Activated T-cell treated with anti-CD3 and anti-CD28 coated beads, Interleukin-2, amount 50 U/mL, for 24 hours (primary cell): ENCODE measurements around the gene SPINT2.

ENCODE experiments used
- DNase-seq: peaks from one replicate; pipeline ENCODE4 v3.0.0-alpha.2; 2020
- H3K27ac Mint-ChIP-seq: 2 replicates; pipeline ENCODE4 v1.8.0; 2020; ENCODE audit warnings: mild to moderate bottlenecking, mixed read lengths
- H3K27me3 Mint-ChIP-seq: 2 replicates; pipeline ENCODE4 v1.8.0; 2020; ENCODE audit warnings: mixed read lengths
- H3K36me3 Mint-ChIP-seq: 2 replicates; pipeline ENCODE4 v1.8.0; 2020; ENCODE audit warnings: low read depth, mixed read lengths
- H3K4me1 Mint-ChIP-seq: 2 replicates; pipeline ENCODE4 v1.8.0; 2020; ENCODE audit warnings: low read depth, mixed read lengths
- H3K4me3 Mint-ChIP-seq: 2 replicates; pipeline ENCODE4 v1.8.0; 2020; ENCODE audit warnings: mild to moderate bottlenecking, moderate library complexity, mixed read lengths
- H3K9me3 Mint-ChIP-seq: 2 replicates; pipeline ENCODE4 v1.8.0; 2020; ENCODE audit warnings: mixed read lengths

Gene SPINT2

GRCh38 chr19:38267761-38268483 is 3.5 kb downstream of the SPINT2 start:
- Mint-ChIP-seq H3K27ac (peak overlapping the region; percentile 41), H3K27me3 (no peaks in the 10 kb centered on the region), H3K9me3 (no peaks in the 10 kb centered on the region), H3K4me3 (no peak overlapping the region), H3K4me1 (peaks cover 43% of the 10 kb centered on the region), H3K36me3 (peaks cover 1% of the 10 kb centered on the region)
- no peak for DNase-seq

- no peak overlapping the region for H3K4me3 Mint-ChIP-seq
- H3K36me3 Mint-ChIP-seq = peaks cover 1% of the 10 kb centered on the region
- no peaks in the 10 kb centered on the region for H3K9me3 Mint-ChIP-seq
- no peak for DNase-seq
- H3K27ac Mint-ChIP-seq = no peak overlapping the region
- peaks cover 38% of the 10 kb centered on the region for H3K4me1 Mint-ChIP-seq
- no peaks in the 10 kb centered on the region for H3K27me3 Mint-ChIP-seq
These were observed 4.2 kb downstream of the SPINT2 start for GRCh38 chr19:38268539-38268938.

- no peaks in the 10 kb centered on the region for H3K9me3 Mint-ChIP-seq
- H3K4me1 Mint-ChIP-seq = peaks cover 24% of the 10 kb centered on the region
- H3K27me3 Mint-ChIP-seq = no peaks in the 10 kb centered on the region
- H3K4me3 Mint-ChIP-seq = no peak overlapping the region
- no peaks in the 10 kb centered on the region for H3K36me3 Mint-ChIP-seq
- no peak for DNase-seq
- H3K27ac Mint-ChIP-seq = peak overlapping the region; percentile 55
These were observed 6.3 kb downstream of the SPINT2 start for GRCh38 chr19:38270587-38271167.

- Mint-ChIP-seq H3K4me3 (no peak overlapping the region), H3K36me3 (no peaks in the 10 kb centered on the region), H3K9me3 (no peaks in the 10 kb centered on the region), H3K4me1 (peaks cover 10% of the 10 kb centered on the region), H3K27me3 (no peaks in the 10 kb centered on the region), H3K27ac (no peak overlapping the region)
- no peak for DNase-seq
These were observed 9.1 kb downstream of the SPINT2 start for GRCh38 chr19:38273499-38273898.

- no peak for DNase-seq
- Mint-ChIP-seq H3K36me3 (no peaks in the 10 kb centered on the region), H3K4me3 (no peak overlapping the region), H3K27me3 (no peaks in the 10 kb centered on the region), H3K9me3 (no peaks in the 10 kb centered on the region), H3K4me1 (peaks cover 10% of the 10 kb centered on the region), H3K27ac (no peak overlapping the region)
These were observed 10.4 kb downstream of the SPINT2 start for GRCh38 chr19:38274739-38275138.

GRCh38 chr19:38276942-38277517 is 12.7 kb downstream of the SPINT2 start:
- no peak for DNase-seq
- Mint-ChIP-seq H3K36me3 (no peaks in the 10 kb centered on the region), H3K27ac (no peak overlapping the region), H3K4me3 (no peak overlapping the region), H3K27me3 (no peaks in the 10 kb centered on the region), H3K4me1 (peaks cover 5% of the 10 kb centered on the region), H3K9me3 (no peaks in the 10 kb centered on the region)

GRCh38 chr19:38277549-38277948 is 13.2 kb downstream of the SPINT2 start:
- H3K4me3 Mint-ChIP-seq = no peak overlapping the region
- H3K27ac Mint-ChIP-seq = no peak overlapping the region
- no peaks in the 10 kb centered on the region for H3K36me3 Mint-ChIP-seq
- no peaks in the 10 kb centered on the region for H3K9me3 Mint-ChIP-seq
- H3K4me1 Mint-ChIP-seq = peaks cover 8% of the 10 kb centered on the region
- no peak for DNase-seq
- H3K27me3 Mint-ChIP-seq = no peaks in the 10 kb centered on the region

GRCh38 chr19:38277969-38278680 is 13.8 kb downstream of the SPINT2 start:
- Mint-ChIP-seq H3K27ac (peak overlapping the region; percentile 40), H3K27me3 (no peaks in the 10 kb centered on the region), H3K4me1 (peaks cover 8% of the 10 kb centered on the region), H3K9me3 (no peaks in the 10 kb centered on the region), H3K4me3 (no peak overlapping the region), H3K36me3 (no peaks in the 10 kb centered on the region)
- DNase-seq = no peak

GRCh38 chr19:38278751-38279150 is 14.4 kb downstream of the SPINT2 start:
- no peaks in the 10 kb centered on the region for H3K27me3 Mint-ChIP-seq
- no peaks in the 10 kb centered on the region for H3K9me3 Mint-ChIP-seq
- no peak for DNase-seq
- no peak overlapping the region for H3K4me3 Mint-ChIP-seq
- H3K27ac Mint-ChIP-seq = no peak overlapping the region
- peaks cover 8% of the 10 kb centered on the region for H3K4me1 Mint-ChIP-seq
- no peaks in the 10 kb centered on the region for H3K36me3 Mint-ChIP-seq

GRCh38 chr19:38280030-38280921 is 15.9 kb downstream of the SPINT2 start:
- Mint-ChIP-seq H3K27ac (peak overlapping the region; percentile 50), H3K4me3 (no peak overlapping the region), H3K36me3 (peaks cover 3% of the 10 kb centered on the region), H3K27me3 (no peaks in the 10 kb centered on the region), H3K9me3 (no peaks in the 10 kb centered on the region), H3K4me1 (peaks cover 8% of the 10 kb centered on the region)
- no peak for DNase-seq

GRCh38 chr19:38281811-38282566 is 17.6 kb downstream of the SPINT2 start:
- Mint-ChIP-seq H3K9me3 (no peaks in the 10 kb centered on the region), H3K27ac (peak overlapping the region; percentile 42), H3K4me3 (no peak overlapping the region), H3K4me1 (peaks cover 8% of the 10 kb centered on the region), H3K27me3 (no peaks in the 10 kb centered on the region), H3K36me3 (peaks cover 6% of the 10 kb centered on the region)
- DNase-seq = no peak

GRCh38 chr19:38283271-38283670 is 18.9 kb downstream of the SPINT2 start:
- H3K27me3 Mint-ChIP-seq = no peaks in the 10 kb centered on the region
- no peak overlapping the region for H3K4me3 Mint-ChIP-seq
- H3K4me1 Mint-ChIP-seq = peaks cover 8% of the 10 kb centered on the region
- H3K9me3 Mint-ChIP-seq = no peaks in the 10 kb centered on the region
- H3K27ac Mint-ChIP-seq = no peak overlapping the region
- no peak for DNase-seq
- peaks cover 6% of the 10 kb centered on the region for H3K36me3 Mint-ChIP-seq

GRCh38 chr19:38284422-38284821 is 20.0 kb downstream of the SPINT2 start:
- peaks cover 8% of the 10 kb centered on the region for H3K4me1 Mint-ChIP-seq
- peak overlapping the region; percentile 59 for H3K27ac Mint-ChIP-seq
- no peaks in the 10 kb centered on the region for H3K27me3 Mint-ChIP-seq
- peaks cover 11% of the 10 kb centered on the region for H3K36me3 Mint-ChIP-seq
- H3K9me3 Mint-ChIP-seq = no peaks in the 10 kb centered on the region
- H3K4me3 Mint-ChIP-seq = no peak overlapping the region
- DNase-seq = no peak
